H1 (cell line): ENCODE data around the gene KCNC1. TPM values are rescaled to one million over a fixed set of nuclear protein-coding genes. Genes with fewer than 3 reads are reported as not detected.

Source experiments
- CEBPB ChIP-seq: IDR thresholded peaks from 2 replicates; pipeline ENCODE4 v1.6.1; 2012; ENCODE audit warnings: low read depth, low read length
- CHD1 ChIP-seq: IDR thresholded peaks from 2 replicates; pipeline ENCODE4 v1.6.1; 2012; ENCODE audit warnings: low read depth, low read length, improper control_type of control experiment
- CREB1 ChIP-seq: IDR thresholded peaks from 2 replicates; pipeline ENCODE4 v1.6.1; 2012; ENCODE audit warnings: inconsistent platforms
- EZH2 ChIP-seq: fragments of 200-600 bp; sonication (generic); IDR thresholded peaks from 2 replicates; pipeline ENCODE4 v1.7.1; 2012; ENCODE audit warnings: low read depth, mild to moderate bottlenecking, moderate library complexity, low read length, inconsistent platforms; ENCODE audit not compliant: severe bottlenecking
- JUN ChIP-seq: IDR thresholded peaks from 2 replicates; pipeline ENCODE4 v1.6.1; 2011; ENCODE audit warnings: low read depth, mild to moderate bottlenecking, improper control_type of control experiment, low read length
- NRF1 ChIP-seq: IDR thresholded peaks from 2 replicates; pipeline ENCODE4 v1.6.1; 2011; ENCODE audit warnings: mild to moderate bottlenecking, low read depth, low read length, improper control_type of control experiment
- SUZ12 ChIP-seq: fragments of 200-600 bp; sonication (generic); IDR thresholded peaks from 2 replicates; pipeline ENCODE4 v1.6.1; 2012; ENCODE audit warnings: mild to moderate bottlenecking, inconsistent platforms, low read length, moderate library complexity, mixed read lengths
- TAF1 ChIP-seq: IDR thresholded peaks from 2 replicates; pipeline ENCODE4 v1.6.1; 2011; ENCODE audit warnings: mild to moderate bottlenecking, low read depth, low read length
- TBP ChIP-seq: IDR thresholded peaks from 2 replicates; pipeline ENCODE4 v1.6.1; 2011; ENCODE audit warnings: low read depth, low read length, improper control_type of control experiment
- polyA plus RNA-seq, 7 experiments: library from polyadenylated mRNA; depleted of rRNA in 3 of 7; stranded (reverse) in 5 of 7; unstranded in 2 of 7; fragments of >200 nt in 5 of 7; fragments of 200-250 nt in 2 of 7; gene quantifications; 1 replicate in 5 of 7; 2 replicates in 1 of 7; 4 replicates in 1 of 7; pipeline versions ENCODE4 v1.2.1 to v1.2.3, GENCODE V29; 2011 to 2013; ENCODE audit warnings: missing spikeins in 2 of 7, mixed read lengths in 2 of 7
- total RNA-seq: library from RNA; stranded (reverse); fragmentation: NEBNext Ultra II Directional; extraction: Animal tissue kit (Norgen Biotek cat#: 25700); gene quantifications from 2 replicates; pipeline ENCODE4 v1.2.1, GENCODE V29; 2021
- TF ChIP-seq, protein P1 (sequence below): fragments of 300-600 bp; sonication (generic); IDR thresholded peaks from 2 replicates; pipeline ENCODE4 v1.7.1; 2012; ENCODE audit warnings: low read length, moderate library complexity, mild to moderate bottlenecking, inconsistent platforms; ENCODE audit not compliant: insufficient replicate concordance
- TF ChIP-seq, protein P2 (sequence below): IDR thresholded peaks from 2 replicates; pipeline ENCODE4 v1.6.1; 2012; ENCODE audit warnings: inconsistent platforms

Gene KCNC1
- total and polyA plus RNA-seq, 2 of the 8 experiments (the other 6 are each of a cell fraction or from before 2014, with no cell fraction given): 0.11 to 0.26 TPM

GRCh38 chr11:17748044-17748443, 13.5 kb downstream of the KCNC1 start (continued):
- TF ChIP-seq, protein P1, sequence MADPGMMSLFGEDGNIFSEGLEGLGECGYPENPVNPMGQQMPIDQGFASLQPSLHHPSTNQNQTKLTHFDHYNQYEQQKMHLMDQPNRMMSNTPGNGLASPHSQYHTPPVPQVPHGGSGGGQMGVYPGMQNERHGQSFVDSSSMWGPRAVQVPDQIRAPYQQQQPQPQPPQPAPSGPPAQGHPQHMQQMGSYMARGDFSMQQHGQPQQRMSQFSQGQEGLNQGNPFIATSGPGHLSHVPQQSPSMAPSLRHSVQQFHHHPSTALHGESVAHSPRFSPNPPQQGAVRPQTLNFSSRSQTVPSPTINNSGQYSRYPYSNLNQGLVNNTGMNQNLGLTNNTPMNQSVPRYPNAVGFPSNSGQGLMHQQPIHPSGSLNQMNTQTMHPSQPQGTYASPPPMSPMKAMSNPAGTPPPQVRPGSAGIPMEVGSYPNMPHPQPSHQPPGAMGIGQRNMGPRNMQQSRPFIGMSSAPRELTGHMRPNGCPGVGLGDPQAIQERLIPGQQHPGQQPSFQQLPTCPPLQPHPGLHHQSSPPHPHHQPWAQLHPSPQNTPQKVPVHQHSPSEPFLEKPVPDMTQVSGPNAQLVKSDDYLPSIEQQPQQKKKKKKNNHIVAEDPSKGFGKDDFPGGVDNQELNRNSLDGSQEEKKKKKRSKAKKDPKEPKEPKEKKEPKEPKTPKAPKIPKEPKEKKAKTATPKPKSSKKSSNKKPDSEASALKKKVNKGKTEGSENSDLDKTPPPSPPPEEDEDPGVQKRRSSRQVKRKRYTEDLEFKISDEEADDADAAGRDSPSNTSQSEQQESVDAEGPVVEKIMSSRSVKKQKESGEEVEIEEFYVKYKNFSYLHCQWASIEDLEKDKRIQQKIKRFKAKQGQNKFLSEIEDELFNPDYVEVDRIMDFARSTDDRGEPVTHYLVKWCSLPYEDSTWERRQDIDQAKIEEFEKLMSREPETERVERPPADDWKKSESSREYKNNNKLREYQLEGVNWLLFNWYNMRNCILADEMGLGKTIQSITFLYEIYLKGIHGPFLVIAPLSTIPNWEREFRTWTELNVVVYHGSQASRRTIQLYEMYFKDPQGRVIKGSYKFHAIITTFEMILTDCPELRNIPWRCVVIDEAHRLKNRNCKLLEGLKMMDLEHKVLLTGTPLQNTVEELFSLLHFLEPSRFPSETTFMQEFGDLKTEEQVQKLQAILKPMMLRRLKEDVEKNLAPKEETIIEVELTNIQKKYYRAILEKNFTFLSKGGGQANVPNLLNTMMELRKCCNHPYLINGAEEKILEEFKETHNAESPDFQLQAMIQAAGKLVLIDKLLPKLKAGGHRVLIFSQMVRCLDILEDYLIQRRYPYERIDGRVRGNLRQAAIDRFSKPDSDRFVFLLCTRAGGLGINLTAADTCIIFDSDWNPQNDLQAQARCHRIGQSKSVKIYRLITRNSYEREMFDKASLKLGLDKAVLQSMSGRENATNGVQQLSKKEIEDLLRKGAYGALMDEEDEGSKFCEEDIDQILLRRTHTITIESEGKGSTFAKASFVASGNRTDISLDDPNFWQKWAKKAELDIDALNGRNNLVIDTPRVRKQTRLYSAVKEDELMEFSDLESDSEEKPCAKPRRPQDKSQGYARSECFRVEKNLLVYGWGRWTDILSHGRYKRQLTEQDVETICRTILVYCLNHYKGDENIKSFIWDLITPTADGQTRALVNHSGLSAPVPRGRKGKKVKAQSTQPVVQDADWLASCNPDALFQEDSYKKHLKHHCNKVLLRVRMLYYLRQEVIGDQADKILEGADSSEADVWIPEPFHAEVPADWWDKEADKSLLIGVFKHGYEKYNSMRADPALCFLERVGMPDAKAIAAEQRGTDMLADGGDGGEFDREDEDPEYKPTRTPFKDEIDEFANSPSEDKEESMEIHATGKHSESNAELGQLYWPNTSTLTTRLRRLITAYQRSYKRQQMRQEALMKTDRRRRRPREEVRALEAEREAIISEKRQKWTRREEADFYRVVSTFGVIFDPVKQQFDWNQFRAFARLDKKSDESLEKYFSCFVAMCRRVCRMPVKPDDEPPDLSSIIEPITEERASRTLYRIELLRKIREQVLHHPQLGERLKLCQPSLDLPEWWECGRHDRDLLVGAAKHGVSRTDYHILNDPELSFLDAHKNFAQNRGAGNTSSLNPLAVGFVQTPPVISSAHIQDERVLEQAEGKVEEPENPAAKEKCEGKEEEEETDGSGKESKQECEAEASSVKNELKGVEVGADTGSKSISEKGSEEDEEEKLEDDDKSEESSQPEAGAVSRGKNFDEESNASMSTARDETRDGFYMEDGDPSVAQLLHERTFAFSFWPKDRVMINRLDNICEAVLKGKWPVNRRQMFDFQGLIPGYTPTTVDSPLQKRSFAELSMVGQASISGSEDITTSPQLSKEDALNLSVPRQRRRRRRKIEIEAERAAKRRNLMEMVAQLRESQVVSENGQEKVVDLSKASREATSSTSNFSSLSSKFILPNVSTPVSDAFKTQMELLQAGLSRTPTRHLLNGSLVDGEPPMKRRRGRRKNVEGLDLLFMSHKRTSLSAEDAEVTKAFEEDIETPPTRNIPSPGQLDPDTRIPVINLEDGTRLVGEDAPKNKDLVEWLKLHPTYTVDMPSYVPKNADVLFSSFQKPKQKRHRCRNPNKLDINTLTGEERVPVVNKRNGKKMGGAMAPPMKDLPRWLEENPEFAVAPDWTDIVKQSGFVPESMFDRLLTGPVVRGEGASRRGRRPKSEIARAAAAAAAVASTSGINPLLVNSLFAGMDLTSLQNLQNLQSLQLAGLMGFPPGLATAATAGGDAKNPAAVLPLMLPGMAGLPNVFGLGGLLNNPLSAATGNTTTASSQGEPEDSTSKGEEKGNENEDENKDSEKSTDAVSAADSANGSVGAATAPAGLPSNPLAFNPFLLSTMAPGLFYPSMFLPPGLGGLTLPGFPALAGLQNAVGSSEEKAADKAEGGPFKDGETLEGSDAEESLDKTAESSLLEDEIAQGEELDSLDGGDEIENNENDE: no peak
- TF ChIP-seq SUZ12: no peak
- TF ChIP-seq, protein P2, sequence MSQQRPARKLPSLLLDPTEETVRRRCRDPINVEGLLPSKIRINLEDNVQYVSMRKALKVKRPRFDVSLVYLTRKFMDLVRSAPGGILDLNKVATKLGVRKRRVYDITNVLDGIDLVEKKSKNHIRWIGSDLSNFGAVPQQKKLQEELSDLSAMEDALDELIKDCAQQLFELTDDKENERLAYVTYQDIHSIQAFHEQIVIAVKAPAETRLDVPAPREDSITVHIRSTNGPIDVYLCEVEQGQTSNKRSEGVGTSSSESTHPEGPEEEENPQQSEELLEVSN: no peak
- no peak for TF ChIP-seq TAF1
- no peak for TF ChIP-seq NRF1
- TF ChIP-seq TBP: no peak
- TF ChIP-seq JUN: no peak
- TF ChIP-seq CREB1: no peak
- no peak for TF ChIP-seq CEBPB
- no peak for TF ChIP-seq CHD1
- TF ChIP-seq EZH2: no peak
